HFF-Myc (cell line): ENCODE data around the gene CREBRF.
A peak's percentile ranks its signal among the peaks of the same experiment; 100 is the strongest.

Experiments used
- DNase-seq: peaks from one replicate; pipeline ENCODE4 v3.0.0-alpha.2; 2011; ENCODE audit warnings: low read depth; ENCODE audit errors: extremely low read depth
- H3K4me3 ChIP-seq: replicated peaks from 2 replicates; pipeline ENCODE4 v1.5.1; 2011; ENCODE audit warnings: low read depth, mild to moderate bottlenecking, control low read depth, low read length
- CTCF ChIP-seq: IDR thresholded peaks from 2 replicates; pipeline ENCODE4 v1.5.1; 2012; ENCODE audit warnings: mild to moderate bottlenecking, low read depth, low read length, control low read depth; ENCODE audit errors: missing control alignments

The CREBRF gene

DNA sequence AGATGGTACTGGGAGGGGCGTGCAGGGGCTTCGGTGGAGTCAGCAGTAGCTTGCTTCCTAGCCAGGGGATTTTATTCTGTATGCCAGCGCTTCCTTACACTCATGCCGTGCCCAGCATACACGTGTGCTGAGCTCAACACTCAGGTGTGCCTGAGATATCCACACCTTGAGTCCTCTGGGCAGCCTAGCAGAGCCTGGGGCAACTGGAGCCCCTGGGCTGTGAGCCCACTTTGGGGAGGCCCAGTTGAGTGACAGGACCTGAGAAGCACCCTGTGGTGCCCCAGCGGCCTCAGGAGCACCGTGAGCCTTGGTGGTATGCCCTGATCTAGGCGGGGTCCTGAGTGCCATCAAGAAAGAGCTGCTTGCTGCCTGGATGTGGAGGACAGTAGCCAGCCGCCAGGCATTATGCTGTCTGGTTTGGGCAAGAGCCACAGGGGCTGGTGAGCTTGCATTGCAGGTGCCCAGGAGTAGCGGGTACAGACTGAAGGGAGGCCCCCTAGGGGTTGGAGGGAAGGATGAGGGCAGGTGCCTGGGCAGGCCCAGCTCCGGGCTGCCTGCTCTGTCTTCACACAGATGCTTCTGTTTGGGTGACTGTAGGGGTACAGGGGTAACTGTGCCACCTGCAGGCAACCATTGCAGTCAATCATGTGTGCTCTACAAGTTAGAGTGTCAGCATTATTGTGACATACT, 131.0 kb downstream of the CREBRF start:
- peak; percentile 11 for TF ChIP-seq CTCF
- no peak for DNase-seq
- no peak overlapping the region for H3K4me3 ChIP-seq

DNA sequence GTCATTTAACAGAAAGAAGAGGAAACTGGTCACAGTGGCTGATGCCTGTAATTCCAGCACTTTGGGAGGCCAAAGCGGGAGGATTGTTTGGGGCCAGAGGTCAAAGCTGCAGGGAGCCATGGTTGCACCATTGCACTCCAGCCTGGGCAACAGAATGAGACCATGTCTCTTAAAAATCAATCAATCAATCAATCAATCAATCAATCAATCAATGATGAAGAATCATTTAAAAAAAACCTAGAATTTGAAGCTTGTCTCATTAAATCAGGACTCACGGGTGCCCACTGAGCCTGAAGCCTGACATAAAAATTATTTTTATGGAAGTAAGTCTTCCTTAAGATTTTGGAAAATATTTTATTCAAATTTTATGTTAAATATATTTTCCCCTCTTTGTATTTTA, 132.1 kb downstream of the CREBRF start:
- no peak for TF ChIP-seq CTCF
- DNase-seq = no peak
- no peak overlapping the region for H3K4me3 ChIP-seq
